Erythroblast (primary cell): Measurements from ENCODE around the gene FOXI3.

Source experiments
- GATA1 ChIP-seq: IDR thresholded peaks from 2 replicates; pipeline ENCODE4 v1.6.1; 2011; ENCODE audit warnings: low read depth, mild to moderate bottlenecking, control low read depth, low read length, moderate library complexity
- POLR2A ChIP-seq: IDR thresholded peaks from 2 replicates; pipeline ENCODE4 v1.6.1; 2011; ENCODE audit warnings: mild to moderate bottlenecking, low read length

GRCh38 chr2:88489181-88489580 lies 36.7 kb upstream of the FOXI3 start:
- TF ChIP-seq POLR2A (no peak), GATA1 (no peak)
